Motor neuron (in vitro differentiated cells): Measurements from ENCODE around the gene IDI2. TPM values are rescaled to one million over a fixed set of nuclear protein-coding genes. Genes with fewer than 3 reads are reported as not detected.
"Not testable (repeated sequence)": the region's sequence is repeated elsewhere in the genome, so short reads cannot be mapped to it uniquely, and the experiment has no call there.

Source experiments
- ATAC-seq, 8 experiments: fragments of 200-7000 bp; cut with Tn5 transposase; replicated peaks in 6 of 8; 2 replicates each; pipeline ENCODE4 v1.8.0; 2021; ENCODE audit warnings: mild to moderate bottlenecking in 8 of 8, moderate library complexity in 8 of 8
- H3K27ac ChIP-seq, 2 donors: fragments of 250-450 bp; sonication (Bioruptor Pico); 2 replicates each; pipeline ENCODE4 v1.9.0; 2021; ENCODE audit warnings: antibody characterized with exemption in 2 of 2, mild to moderate bottlenecking in 2 of 2, moderate library complexity in 1 of 2
- H3K4me1 ChIP-seq, 2 donors: fragments of 250-450 bp; sonication (Bioruptor Pico); replicated peaks in 1 of 2; 2 replicates each; pipeline ENCODE4 v1.6.1; 2021; ENCODE audit warnings: antibody characterized with exemption in 2 of 2, mild to moderate bottlenecking in 2 of 2, moderate library complexity in 1 of 2
- H3K4me3 ChIP-seq, 5 donors: fragments of 250-450 bp; sonication (Bioruptor Pico); 2 replicates each; pipeline ENCODE4 v1.9.0; 2021; ENCODE audit warnings: antibody characterized with exemption in 5 of 5, mild to moderate bottlenecking in 5 of 5, moderate library complexity in 4 of 5
- WGBS, 10 experiments: fragments of 450-650 bp; shearing (Covaris generic); methylation state at CpG; one replicate each; pipeline ENCODE4 v1.0.0; 2022; 5-methylcytosine and 5-hydroxymethylcytosine counted together
- in situ Hi-C, 9 experiments: fragments of 400-800 bp; cut with MboI; loops; one replicate each; pipeline ENCODE4 v1.15.0; 2021; ENCODE audit warnings: low sequenced_read_pairs in 9 of 9, low pct_unique_long_range_greater_than_20kb in 2 of 9; ENCODE audit not compliant: unreplicated experiment in 9 of 9
- total RNA-seq, 8 experiments: library from RNA; unstranded; fragments of 300-600 nt; gene quantifications; 2 replicates each; pipeline versions ENCODE4 v1.2.3 to v1.2.4, GENCODE V29; 2022

The IDI2 gene
- total RNA-seq, result not detected

DNA sequence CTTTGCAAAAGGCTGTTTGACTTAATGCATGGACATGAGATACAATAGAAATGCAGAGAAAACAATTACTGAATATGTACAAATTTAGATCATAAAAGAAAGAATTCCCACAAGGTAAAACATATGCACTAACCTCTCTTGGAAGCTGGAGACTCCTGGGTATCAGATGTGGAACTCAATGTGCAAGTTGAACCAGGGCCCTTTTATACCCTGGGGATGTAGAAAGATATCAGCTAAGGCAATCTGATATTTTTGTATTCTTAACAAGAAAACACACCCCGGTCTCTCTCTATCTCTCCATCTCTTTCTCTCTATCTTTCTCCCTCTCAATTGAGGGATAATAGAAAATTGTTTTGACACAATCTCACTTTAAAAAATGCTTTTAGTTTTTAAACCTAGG is at the start of gene IDI2:
Gene IDI2, minus strand, starts transcription at position 177 of the 400 bp plus-strand sequence. CDS start 1,136 bp downstream, outside the sequence.
- H3K4me1 ChIP-seq, result no peaks in the 10 kb centered on the region
- H3K27ac ChIP-seq, result no peak within 1 kb of the TSS
- ATAC-seq, result peak in 2 of 8 experiments; percentile 26 to 53
- WGBS, 10 experiments, result 0 to 100% (median 86%) methylated on average over 1 of the region's 1 CpG; no CpG with 5 or more reads in 2 of the 10 experiments
- in situ Hi-C loops, result no loop called here
- no peak within 1 kb of the TSS for H3K4me3 ChIP-seq

DNA sequence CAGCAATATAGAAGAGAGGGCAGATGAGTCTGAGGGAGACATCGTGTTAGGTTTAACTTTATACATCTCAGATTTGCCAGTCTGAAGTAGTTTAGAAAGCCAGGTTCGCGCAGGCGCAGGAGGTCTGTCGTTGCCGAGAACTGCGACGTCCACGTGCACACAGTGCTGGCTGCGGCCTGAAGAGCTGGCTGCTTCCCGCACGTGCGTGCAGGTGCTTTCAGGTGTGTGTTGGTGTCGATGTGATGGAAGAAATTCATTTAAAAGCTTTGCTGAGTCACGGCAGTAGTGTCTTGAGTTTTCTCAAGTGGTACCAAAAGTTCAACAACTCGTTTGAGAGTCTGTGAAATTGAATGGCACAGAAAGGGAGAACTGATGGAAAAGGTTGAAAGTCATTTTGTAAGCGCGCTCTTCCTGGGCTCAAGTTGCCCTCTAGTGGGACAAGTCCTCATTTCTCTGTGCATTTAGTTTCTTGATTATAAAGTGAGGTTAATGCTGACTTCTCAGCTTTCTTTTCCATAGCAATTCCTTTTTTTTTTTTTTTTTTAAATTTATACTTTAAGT is 49.2 kb upstream of the IDI2 start:
- no peak for ATAC-seq
- in situ Hi-C loops, result no loop called here
- Histone ChIP-seq H3K4me1 (no peaks in the 10 kb centered on the region), H3K27ac (no peak overlapping the region), H3K4me3 (no peak overlapping the region)
- WGBS, 10 experiments, result 29 to 95% (median 84%) methylated on average over 2 to 18 of the region's 18 CpGs; no CpG with 5 or more reads in 2 of the 10 experiments

DNA sequence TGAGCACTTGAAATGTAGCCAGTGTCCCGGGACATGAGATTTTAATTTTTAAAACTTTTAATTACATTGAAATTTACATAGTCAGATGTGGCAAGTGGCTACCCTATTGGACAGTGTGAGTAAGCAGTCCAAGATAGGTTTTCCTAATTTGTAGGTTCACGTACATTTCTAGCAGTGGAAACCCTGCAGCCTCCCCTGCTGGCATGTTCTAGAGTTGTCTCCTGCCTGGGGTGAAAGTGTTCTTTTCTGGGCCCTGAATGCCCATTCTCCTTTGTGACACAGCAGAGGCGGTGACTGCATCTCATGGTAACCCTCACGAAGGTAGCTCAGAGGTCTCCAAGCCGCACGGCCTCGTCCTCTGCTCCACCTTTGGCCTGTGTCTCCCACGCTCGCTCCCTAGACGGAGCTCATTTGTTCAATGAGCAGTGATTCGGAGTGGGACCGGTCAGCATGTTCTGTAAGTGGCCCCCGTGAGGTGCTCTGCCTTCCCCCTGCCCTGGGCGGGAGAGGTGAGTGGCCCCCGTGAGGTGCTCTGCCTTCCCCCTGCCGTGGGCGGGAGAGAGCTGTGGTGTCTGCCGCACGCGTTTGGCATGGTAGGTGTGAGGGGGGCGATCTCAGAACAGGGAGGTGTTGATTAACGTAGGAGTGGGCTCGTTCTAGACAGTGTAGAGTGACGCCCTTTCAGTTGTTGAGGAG is 48.5 kb upstream of the IDI2 start:
- in situ Hi-C loops, result no loop called here
- Histone ChIP-seq H3K4me3 (no peak overlapping the region), H3K4me1 (no peaks in the 10 kb centered on the region), H3K27ac (no peak overlapping the region)
- 50 to 100% (median 91%) methylated on average over 2 to 7 of the region's 24 CpGs; no CpG with 5 or more reads in 2 of the 10 experiments for WGBS, 10 experiments
- ATAC-seq, result peak in 1 of 8 experiments; percentile 70

DNA sequence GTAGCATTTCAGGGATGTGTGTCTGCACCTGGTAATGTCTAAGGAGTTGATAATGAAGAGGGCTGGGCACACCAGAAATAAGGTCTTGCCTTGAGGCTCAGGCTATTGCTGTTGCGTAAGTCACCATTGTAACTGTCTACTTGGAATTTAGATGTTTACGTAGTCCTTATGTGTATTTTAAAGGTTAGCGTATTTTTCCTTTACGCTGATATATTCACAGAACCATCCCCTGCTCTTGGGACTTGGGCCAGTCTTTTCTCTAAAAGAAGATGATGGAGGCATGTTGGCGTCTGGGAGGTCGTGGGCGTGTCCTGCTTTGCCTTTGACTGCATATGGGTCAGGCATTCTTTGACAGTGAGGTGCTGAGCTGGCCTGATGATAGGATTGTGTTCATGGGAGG is 45.3 kb upstream of the IDI2 start:
- Histone ChIP-seq H3K4me1 (no peaks in the 10 kb centered on the region), H3K4me3 (no peak overlapping the region), H3K27ac (no peak overlapping the region)
- peak in 3 of 8 experiments; percentile 54 to 92 (median 79) for ATAC-seq
- 38 to 94% (median 72%) methylated on average over 1 to 7 of the region's 7 CpGs; no CpG with 5 or more reads in 1 of the 10 experiments for WGBS, 10 experiments
- in situ Hi-C loops, result no loop called here

DNA sequence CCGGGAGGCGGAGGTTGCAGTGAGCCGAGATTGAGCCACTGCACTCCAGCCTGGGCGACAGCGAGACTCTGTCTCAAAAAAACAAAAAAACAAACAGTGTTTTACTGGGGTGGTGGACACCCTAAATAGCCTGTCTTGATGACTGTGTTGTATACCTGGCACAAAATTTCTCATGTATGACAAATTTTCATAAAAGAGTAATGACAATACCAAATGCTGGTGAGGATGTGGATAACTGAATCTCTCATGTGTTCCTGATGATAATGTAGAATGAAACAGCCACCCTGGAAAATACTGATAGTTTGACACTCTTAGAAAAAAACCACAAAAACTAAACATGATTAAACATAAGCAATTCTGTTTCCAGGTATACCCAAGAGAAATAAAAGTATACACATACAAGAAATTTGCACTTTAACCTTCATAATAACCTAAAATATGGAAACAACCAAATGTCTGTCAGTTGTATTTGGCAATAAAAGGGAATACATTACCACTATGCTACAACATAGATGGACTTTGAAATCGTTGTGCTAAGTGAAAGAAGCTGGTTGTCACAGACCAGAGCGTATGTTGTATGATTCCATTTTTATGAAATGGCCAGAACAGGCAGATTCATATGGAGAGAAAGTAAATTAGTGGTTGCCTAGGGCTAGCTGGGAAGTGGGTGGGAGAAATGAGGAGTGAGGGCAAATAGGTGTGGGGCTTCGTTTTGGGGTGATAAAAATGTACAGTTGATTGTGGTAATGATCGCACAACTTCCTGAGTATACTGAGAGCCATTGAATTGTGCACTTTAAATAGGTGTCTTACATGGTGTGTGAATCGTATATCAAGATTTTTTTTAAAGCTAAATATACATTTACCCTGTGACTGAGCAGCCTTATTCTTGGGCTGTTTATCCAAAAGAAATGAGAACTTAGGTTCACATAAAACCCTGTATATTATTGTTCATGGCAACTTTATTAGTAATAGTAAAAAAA is 43.0 kb upstream of the IDI2 start:
- in situ Hi-C loops, result no loop called here
- no peak for ATAC-seq
- Histone ChIP-seq H3K27ac (no peak overlapping the region), H3K4me1 (peaks cover 3 to 13% of the 10 kb centered on the region in 2 donors), H3K4me3 (no peak overlapping the region)
- WGBS, 10 experiments, result 50 to 100% (median 87%) methylated on average over 1 to 10 of the region's 10 CpGs

DNA sequence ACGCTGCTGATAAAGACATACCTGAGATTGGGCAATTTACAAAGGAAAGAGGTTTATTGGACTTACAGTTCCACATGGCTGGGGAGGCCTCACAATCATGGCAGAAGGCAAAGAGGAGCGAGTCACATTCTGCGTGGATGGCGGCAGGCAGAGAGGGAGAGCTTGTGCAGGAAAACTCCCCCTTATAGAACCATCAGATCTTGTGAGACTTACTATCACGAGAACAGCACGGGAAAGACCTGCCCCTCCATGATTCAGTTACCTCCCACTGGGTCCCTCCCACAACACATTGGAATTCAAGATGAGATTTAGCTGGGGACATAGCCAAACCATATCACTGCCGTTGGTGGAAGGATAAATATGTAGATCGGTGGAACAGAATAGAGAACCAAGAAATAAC is 41.1 kb upstream of the IDI2 start:
- H3K27ac ChIP-seq, in situ Hi-C loops, ATAC-seq, H3K4me3 ChIP-seq: not testable (repeated sequence)
- WGBS, 10 experiments, result 75 to 100% (median 94%) methylated on average over 1 to 8 of the region's 8 CpGs; no CpG with 5 or more reads in 1 of the 10 experiments
- peaks cover 3 to 15% of the 10 kb centered on the region in 2 donors for H3K4me1 ChIP-seq

DNA sequence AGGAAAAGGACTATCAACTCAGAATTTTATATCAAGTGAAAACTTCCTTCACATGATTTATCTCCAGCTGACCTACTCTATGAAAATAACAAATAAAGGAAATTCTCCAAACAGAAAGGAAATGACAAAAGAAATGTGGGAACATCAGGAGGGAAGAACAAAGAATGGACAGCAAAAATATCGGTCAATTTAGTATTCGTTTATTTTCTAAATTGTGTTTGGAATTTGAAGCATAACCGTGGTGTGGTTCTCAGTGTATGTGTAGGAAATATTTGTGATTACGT is 39.2 kb upstream of the IDI2 start:
- H3K4me3 ChIP-seq, result no peak overlapping the region
- in situ Hi-C loops, result no loop called here
- ATAC-seq, result no peak
- 94 to 100% (median 98%) methylated on average over 2 to 4 of the region's 4 CpGs; no CpG with 5 or more reads in 1 of the 10 experiments for WGBS, 10 experiments
- H3K27ac ChIP-seq, result peak overlapping the region in 1 of 2 donors; percentile 52
- peaks cover 3 to 15% of the 10 kb centered on the region in 2 donors for H3K4me1 ChIP-seq

DNA sequence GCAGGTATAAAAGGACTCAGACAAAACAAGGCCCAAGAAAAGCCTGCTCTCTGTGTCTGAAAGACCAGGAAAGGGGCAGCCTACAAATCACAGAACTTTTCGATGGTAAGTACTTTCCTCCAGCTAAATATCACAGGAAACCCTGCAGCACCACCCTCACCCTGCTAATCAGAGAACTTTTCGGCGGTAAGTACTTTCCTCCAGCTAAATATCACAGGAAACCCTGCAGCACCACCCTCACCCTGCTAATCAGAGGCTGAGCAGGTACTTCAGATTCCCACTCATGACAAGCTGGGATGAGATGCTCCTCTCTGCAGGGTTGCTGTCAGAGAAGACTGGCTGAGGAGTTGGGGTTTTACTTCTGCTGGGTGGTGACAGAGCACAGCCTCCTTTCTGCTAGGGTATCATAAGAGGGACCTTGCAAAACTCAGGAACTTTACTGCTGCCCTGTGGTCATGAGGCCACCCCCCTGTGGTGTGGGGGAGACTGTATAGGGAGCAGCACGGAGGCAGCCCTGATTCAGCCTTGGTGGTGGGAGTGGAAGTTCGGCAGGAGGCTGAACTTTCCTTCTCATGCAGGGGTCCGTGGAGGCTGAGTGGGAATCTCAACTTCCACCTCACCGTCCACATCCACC is 37.7 kb upstream of the IDI2 start:
- 60 to 100% (median 89%) methylated on average over 1 to 6 of the region's 7 CpGs; no CpG with 5 or more reads in 2 of the 10 experiments for WGBS, 10 experiments
- in situ Hi-C loops, result no loop called here
- Histone ChIP-seq H3K4me3 (no peak overlapping the region), H3K4me1 (peaks cover 3 to 15% of the 10 kb centered on the region in 2 donors), H3K27ac (no peak overlapping the region)
- peak in 4 of 8 experiments; percentile 20 to 51 (median 46) for ATAC-seq

DNA sequence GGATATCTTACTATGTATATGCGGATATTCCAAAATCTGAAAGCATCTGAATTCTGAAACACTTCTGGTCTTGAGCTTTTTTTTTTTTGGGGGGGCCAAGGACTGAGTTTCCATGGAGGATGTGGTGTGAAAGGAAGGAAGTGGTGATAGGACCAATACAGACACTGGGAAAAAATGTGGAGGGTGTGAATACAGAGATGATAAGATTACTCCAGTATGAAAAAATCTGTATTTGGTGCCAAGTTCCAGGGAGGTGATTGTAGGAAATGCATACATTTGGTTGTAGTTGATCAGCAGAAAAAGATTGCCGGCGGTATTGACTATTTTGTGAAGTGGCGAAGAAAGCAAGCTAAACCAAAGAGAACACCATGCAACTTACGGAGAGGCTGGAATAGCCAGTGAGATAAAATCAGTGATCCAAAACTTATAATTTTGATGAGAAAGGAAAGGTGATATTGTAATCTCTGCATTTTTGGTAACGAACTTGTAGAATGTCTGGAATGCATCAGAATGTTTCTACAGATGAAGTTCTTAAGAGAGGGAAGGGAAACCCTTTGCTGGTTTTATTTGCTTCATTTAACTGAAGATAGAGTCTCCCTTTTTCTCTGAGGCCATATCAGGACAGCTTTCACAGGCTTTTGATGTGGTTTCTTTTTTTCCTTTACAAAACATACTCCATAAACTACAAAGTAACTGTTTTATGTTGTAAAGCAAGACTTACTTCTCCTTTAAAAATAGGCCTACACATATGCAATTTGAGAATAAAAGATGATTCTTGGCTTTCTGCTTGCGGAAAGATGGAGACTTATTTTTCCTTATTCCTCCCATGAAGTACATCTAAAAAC is 36.5 kb upstream of the IDI2 start:
- Histone ChIP-seq H3K27ac (no peak overlapping the region), H3K4me1 (peaks cover 8 to 20% of the 10 kb centered on the region in 2 donors), H3K4me3 (no peak overlapping the region)
- 75 to 100% (median 96%) methylated on average over 2 to 7 of the region's 7 CpGs for WGBS, 10 experiments
- no peak for ATAC-seq
- in situ Hi-C loops, result no loop called here

DNA sequence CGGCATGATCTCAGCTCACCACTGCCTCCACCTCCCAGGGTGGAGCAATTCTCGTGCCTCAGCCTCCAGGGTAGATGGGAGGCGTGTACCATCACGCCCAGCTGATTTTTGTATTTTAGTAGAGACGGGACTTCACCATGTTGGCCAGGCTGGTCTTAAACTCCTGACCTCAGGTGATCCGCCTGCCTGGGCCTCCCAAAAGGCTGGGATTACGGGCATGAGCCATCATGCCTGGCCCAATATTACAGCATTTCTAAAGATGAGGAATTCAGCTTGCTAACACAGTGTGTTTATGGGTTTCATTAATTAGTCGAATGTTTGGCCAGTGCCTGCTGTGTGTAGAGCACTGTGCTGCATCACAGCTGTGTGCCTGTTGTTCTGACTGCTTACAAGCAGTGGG is 34.2 kb upstream of the IDI2 start:
- 80 to 100% (median 93%) methylated on average over 1 to 6 of the region's 8 CpGs; no CpG with 5 or more reads in 3 of the 10 experiments for WGBS, 10 experiments
- Histone ChIP-seq H3K27ac (no peak overlapping the region), H3K4me3 (no peak overlapping the region), H3K4me1 (peaks cover 14 to 24% of the 10 kb centered on the region in 2 donors)
- in situ Hi-C loops, result no loop called here
- ATAC-seq, result no peak

DNA sequence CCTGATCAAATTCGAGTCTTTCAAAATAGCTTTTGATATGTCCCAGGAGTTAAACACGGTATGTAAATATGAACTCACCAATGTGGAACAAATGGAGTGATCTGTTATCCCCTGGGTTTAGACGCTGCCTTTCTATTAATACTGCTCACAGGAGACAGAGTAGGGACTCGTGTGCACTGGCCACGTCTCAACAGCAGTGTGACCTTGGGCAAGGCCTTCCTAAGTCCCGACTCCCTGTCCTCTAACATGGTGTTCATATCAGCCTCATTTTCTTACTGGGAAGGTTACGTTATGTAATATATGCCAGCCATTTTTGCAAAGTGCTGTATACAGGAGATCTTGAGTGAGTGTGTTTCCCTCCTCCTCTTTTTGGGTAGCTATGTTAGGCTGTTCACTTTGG is 32.4 kb upstream of the IDI2 start:
- no peak overlapping the region for H3K27ac ChIP-seq
- no peak for ATAC-seq

More for the DNA sequence above, 32.4 kb upstream of the IDI2 start:
- H3K4me3 ChIP-seq, result peak overlapping the region in 2 of 5 donors; percentile 92 to 100
- in situ Hi-C loops, result no loop called here
- 20 to 100% (median 83%) methylated on average over 1 to 5 of the region's 7 CpGs; no CpG with 5 or more reads in 1 of the 10 experiments for WGBS, 10 experiments
- peaks cover 12 to 22% of the 10 kb centered on the region in 2 donors for H3K4me1 ChIP-seq
